Pancreas (tissue), 10 donors: ENCODE data around the gene TCP11L1. TPM values are rescaled to one million over a fixed set of nuclear protein-coding genes. Genes with fewer than 3 reads are reported as not detected.
A peak's percentile ranks its signal among the peaks of the same experiment; 100 is the strongest.

Experiments
- ATAC-seq, 4 donors: fragments of 200-7000 bp; cut with Tn5 transposase; one replicate each; pipeline versions ENCODE4 v1.8.0 to v1.9.1; 2020; ENCODE audit warnings: mild to moderate bottlenecking in 4 of 4, moderate library complexity in 4 of 4
- DNase-seq, 6 donors: peaks; one replicate each; pipeline ENCODE4 v3.0.0-alpha.2; 2020
- FAIRE-seq: peaks from 2 replicates; lab custom pipeline; 2012; peaks lifted over from hg19 to GRCh38; lab: Jason Lieb, UNC
- H3K27ac ChIP-seq, 4 donors: fragments of 200-600 bp; sonication (generic); 1 replicate in 3 of 4; 2 replicates in 1 of 4; pipeline versions ENCODE4 v1.5.0 to v1.8.0; 2020
- H3K27me3 ChIP-seq, 4 donors: fragments of 200-600 bp; one replicate each; pipeline ENCODE4 v1.8.0; 2021
- H3K36me3 ChIP-seq, 3 donors: fragments of 200-600 bp; sonication (generic) in 1 of 3; one replicate each; pipeline versions ENCODE4 v1.5.0 to v1.8.0; 2020 to 2021
- H3K4me1 ChIP-seq, 3 donors: fragments of 200-600 bp; one replicate each; pipeline ENCODE4 v1.8.0; 2021
- H3K4me3 ChIP-seq, 4 donors: fragments of 200-600 bp; sonication (generic) in 2 of 4; one replicate each; pipeline versions ENCODE4 v1.5.0 to v1.8.0; 2020 to 2021
- H3K9me3 ChIP-seq, 4 donors: fragments of 200-600 bp; one replicate each; pipeline ENCODE4 v1.8.0; 2021
- CTCF ChIP-seq, 4 donors: fragments of 200-600 bp; sonication (generic) in 3 of 4; IDR thresholded peaks; one replicate each; pipeline versions ENCODE4 v1.5.0 to v1.8.0; 2021; ENCODE audit warnings: antibody characterized with exemption in 4 of 4
- WGBS, 2 donors: extraction: QIAGEN DNeasy Blood & Tissue Kit; methylation state at CpG; one replicate each; pipeline ENCODE4 v1.1.7; 2013; 5-methylcytosine and 5-hydroxymethylcytosine counted together
- intact Hi-C, 3 donors: fragments of 100-400 bp; cut with DNase I; formaldehyde crosslinking; loops; one replicate each; pipeline versions ENCODE4 v1.11.1 to v1.14.2; 2022
- polyA plus RNA-seq, 2 donors: library from polyadenylated mRNA; stranded (reverse); fragments of 200-250 nt; gene quantifications; one replicate each; pipeline ENCODE4 v1.2.3, GENCODE V29; 2013
- total RNA-seq, 6 donors: library from RNA; stranded (reverse); fragmentation: NEBNext Ultra II Directional in 4 of 6; extraction: Animal tissue kit (Norgen Biotek cat#: 25700) in 4 of 6; gene quantifications; one replicate each; pipeline versions ENCODE4 v1.2.1 to v1.2.4, GENCODE V29; 2021 to 2023
- donor health status: healthy with polysubstance abuse.
- donor health status: DM: no; HTN: no; CAD: no; lungs with moderate emphysema.
- donor health status: DM: no; HTN: no; CAD: no.
- donor health status: control.
- donor health status: control.
- donor health status: Bipolar disorder and iron deficiency.
- donor health status: DM: yes; HTN: yes; CAD: no.
- donor health status: DM: no; HTN: no; CAD: no.
- donor health status: DM: no; HTN: no; CAD: no.
- donor health status: DM: yes; HTN: yes; CAD: no.

Gene TCP11L1
- total and polyA plus RNA-seq, 8 donors: 4.1 to 12.8 (median 7.8) TPM

GRCh38 chr11:33089776-33090175 is 50.4 kb downstream of the TCP11L1 start:
- Histone ChIP-seq H3K4me1 (peaks cover 0 to 11% (median 0%) of the 10 kb centered on the region in 3 donors), H3K9me3 (no peaks in the 10 kb centered on the region), H3K4me3 (no peak overlapping the region), H3K36me3 (peaks cover 0 to 8% (median 0%) of the 10 kb centered on the region in 3 donors), H3K27ac (no peak overlapping the region), H3K27me3 (no peaks in the 10 kb centered on the region)
- no peak for FAIRE-seq
- ATAC-seq: peak in 3 of 4 donors; percentile 39 to 71 (median 69)
- intact Hi-C loops: no loop called here
- DNase-seq: no peak
- no peak for TF ChIP-seq CTCF (IDR thresholded peaks at IDR 0.05)

GRCh38 chr11:33094157-33094556 is 54.8 kb downstream of the TCP11L1 start:
- TF ChIP-seq CTCF (IDR thresholded peaks at IDR 0.05): no peak
- FAIRE-seq (no peak), DNase-seq (no peak), ATAC-seq (no peak)
- intact Hi-C loops: no loop called here
- Histone ChIP-seq H3K4me3 (no peak overlapping the region), H3K27ac (no peak overlapping the region), H3K27me3 (no peaks in the 10 kb centered on the region), H3K4me1 (peaks cover 0 to 6% (median 0%) of the 10 kb centered on the region in 3 donors), H3K36me3 (peaks cover 0 to 22% (median 0%) of the 10 kb centered on the region in 3 donors), H3K9me3 (no peaks in the 10 kb centered on the region)
- WGBS, 2 donors: 14 to 23% methylated on average over 1 of the region's 1 CpG

GRCh38 chr11:33103836-33104235 is 64.5 kb downstream of the TCP11L1 start:
- Histone ChIP-seq H3K36me3 (peaks cover 0 to 11% (median 0%) of the 10 kb centered on the region in 3 donors), H3K9me3 (no peaks in the 10 kb centered on the region), H3K27me3 (no peaks in the 10 kb centered on the region), H3K27ac (no peak overlapping the region), H3K4me1 (no peaks in the 10 kb centered on the region), H3K4me3 (no peak overlapping the region)
- FAIRE-seq (no peak), ATAC-seq (no peak), DNase-seq (no peak)
- no peak for TF ChIP-seq CTCF (IDR thresholded peaks at IDR 0.05)
- intact Hi-C loops: no loop called here

GRCh38 chr11:33109294-33109895 is 70.0 kb downstream of the TCP11L1 start:
- Histone ChIP-seq H3K36me3 (peaks cover 0 to 6% (median 0%) of the 10 kb centered on the region in 3 donors), H3K4me3 (no peak overlapping the region), H3K27ac (no peak overlapping the region), H3K9me3 (no peaks in the 10 kb centered on the region), H3K27me3 (no peaks in the 10 kb centered on the region), H3K4me1 (no peaks in the 10 kb centered on the region)
- DNase-seq (no peak), FAIRE-seq (no peak), ATAC-seq (no peak)
- intact Hi-C loops: no loop called here
- TF ChIP-seq CTCF (IDR thresholded peaks at IDR 0.05): no peak

- Histone ChIP-seq H3K4me3 (no peak overlapping the region), H3K9me3 (no peaks in the 10 kb centered on the region), H3K27me3 (no peaks in the 10 kb centered on the region), H3K36me3 (peaks cover 0 to 2% (median 0%) of the 10 kb centered on the region in 3 donors), H3K4me1 (no peaks in the 10 kb centered on the region), H3K27ac (no peak overlapping the region)
- 28 to 35% methylated on average over 1 of the region's 1 CpG for WGBS, 2 donors
- intact Hi-C loops: no loop called here
- no peak for FAIRE-seq
- peak in 1 of 4 donors; percentile 74 for ATAC-seq
- no peak for DNase-seq
- no peak for TF ChIP-seq CTCF (IDR thresholded peaks at IDR 0.05)
Measured at GRCh38 chr11:33110083-33110482, 70.7 kb downstream of the TCP11L1 start.
